Stimulated activated CD4-positive, alpha-beta T cell treated with anti-CD3 and anti-CD28 coated beads, Interleukin-15, amount 100 ng/mL, for 48 hours (primary cell): ENCODE data around the gene PRDX3.
"Not testable (repeated sequence)": the region's sequence is repeated elsewhere in the genome, so short reads cannot be mapped to it uniquely, and the experiment has no call there.

Experiments used
- DNase-seq, 2 donors: peaks; one replicate each; pipeline ENCODE4 v3.0.0-alpha.2; 2020; ENCODE audit warnings: low read depth in 2 of 2

Gene PRDX3

DNA sequence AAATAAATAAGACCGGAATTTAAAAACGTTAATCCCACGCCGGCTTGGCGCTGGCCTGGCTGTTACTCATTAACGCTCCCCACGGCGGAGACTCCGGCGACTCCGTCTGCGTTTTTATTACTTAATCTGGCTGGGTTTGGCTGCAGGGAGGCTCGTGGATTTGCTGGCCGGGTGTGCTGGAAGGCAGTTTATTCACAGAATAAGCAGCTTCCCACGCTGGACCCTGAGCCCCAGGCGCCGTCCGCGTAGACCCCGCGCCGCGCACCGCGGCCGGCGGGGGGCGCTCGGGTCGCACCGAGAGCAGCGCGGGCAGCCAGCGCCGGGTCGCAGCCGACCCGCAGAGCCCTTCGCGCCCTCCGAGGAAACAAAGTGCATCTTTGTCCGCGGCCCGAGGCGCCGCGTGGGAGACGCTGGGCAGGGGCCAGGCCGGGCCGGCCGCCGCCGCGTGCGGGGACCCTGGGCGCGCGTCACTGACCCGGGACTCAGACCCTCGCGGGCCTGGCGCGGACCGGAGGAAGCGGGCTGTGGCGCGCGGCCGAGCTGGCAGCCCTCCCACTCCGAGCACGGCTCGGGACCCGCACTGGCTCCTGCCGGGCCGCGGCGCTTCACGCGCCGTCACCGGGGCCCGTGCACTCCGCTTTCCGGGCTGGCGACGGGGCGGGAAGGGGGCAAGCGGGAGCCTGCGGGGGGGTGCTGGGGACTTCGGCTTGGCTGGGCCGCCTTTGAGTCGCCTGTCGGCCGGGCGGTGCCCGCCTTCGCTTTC, 28.2 kb upstream of the PRDX3 start:
- peak; percentile 37 to 57 for DNase-seq

DNA sequence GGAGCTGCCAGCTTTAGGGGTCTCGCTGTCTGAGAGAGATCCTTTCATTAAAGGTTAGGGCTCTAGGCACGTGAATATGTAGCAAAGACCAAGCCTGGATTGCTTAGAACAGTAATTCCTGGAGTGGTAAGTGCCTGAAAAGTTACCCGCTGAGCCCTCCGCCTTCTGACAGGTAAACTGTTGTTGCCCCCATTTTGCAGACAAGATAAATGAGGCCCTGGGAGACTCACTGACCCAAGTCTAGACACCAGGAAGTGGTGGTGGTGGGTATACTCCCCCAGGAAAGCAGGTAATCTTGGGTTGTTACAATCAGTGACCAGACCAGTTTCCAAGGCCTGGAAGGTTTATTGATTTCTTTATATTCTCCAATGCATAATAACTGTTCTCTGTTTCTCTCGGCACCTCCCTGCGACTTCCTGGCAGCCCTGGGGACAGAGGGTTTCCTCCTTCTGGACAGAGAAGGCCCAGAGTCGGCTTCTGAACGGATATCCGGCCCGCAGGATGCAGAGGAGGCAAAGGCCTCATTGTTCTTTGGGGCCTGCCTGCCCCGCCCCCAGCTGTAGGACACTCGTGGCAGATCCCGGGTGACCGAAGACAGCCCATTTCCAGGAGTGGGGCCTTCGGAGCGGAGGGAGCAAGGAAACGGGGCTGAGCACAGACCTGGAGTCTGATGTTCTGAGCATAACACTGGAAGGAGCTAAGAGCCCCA, 27.4 kb upstream of the PRDX3 start:
- DNase-seq, result peak in 1 of 2 donors; percentile 19

DNA sequence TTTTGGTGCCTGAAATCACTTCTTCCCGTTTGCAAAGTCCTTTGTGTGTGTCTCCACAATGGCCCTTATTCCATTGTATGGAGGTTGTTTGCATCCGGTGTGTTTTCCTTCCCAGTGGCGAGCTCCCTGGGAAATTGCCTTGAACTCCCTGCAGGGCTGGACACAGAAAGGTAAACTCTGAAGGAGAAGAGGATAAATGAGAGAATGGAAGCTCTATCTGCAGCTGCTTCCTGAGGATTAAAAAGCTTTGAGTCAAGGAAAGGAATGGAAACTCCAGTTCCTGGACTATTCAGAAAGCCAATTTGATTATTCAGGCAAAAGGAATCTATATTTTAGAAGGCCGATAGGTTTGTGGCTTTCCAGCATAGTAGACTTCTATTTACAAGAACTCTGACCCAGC, 24.4 kb upstream of the PRDX3 start:
- no peak for DNase-seq

DNA sequence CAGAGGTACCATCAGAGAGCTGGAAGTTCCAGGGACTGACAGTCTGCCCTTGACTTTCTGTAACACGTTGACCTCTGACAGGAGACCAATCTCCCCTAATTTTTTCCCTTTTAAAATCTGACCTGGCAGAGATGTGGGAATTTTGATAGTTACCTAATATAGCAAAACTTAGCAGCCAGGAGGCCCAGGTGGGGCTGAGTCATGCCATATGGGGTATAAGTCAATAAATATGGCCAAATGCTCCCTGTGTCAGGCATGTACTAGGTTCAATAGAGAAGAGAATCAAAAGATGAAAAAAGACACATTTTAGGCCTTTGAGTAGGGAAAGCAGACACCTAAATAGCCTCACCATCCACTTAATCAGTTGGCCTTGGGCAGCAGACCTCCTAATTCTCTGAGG, 22.6 kb upstream of the PRDX3 start:
- DNase-seq, result no peak

DNA sequence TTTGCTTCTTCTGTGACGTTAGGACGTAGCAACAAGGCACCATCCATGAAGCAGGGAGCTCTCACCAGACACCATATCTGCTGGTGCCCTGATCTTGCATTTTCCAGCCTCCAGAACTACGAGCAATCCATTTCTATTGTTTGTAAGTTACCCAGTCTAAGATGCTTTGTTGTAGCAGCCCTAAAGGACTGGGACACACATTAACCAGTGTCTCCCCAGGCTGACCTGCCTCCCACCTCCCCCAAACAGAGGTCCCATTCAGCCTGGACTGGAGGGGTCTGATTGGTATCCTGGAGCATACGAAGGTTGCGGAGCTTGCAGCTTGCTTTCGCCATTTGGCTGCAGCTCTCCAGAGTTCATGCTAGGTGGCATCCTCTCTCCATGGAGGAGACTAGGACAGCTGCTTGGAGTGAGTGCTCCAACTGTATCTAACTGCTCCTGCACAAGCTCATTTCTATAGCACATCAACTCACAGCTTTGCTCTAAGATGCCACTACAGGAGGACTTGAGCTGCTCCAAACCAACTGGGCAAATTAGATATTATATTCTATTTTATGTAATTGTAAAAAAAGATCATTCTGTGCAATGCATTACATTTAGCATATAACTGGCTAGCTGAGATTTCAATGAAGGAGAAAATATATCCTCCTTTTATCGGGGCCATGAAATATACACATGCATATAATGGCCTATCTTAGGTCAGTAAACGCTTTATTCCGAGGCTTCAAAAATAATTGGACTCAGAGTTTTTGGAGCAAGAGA, 20.8 kb upstream of the PRDX3 start:
- peak in 1 of 2 donors; percentile 21 for DNase-seq

DNA sequence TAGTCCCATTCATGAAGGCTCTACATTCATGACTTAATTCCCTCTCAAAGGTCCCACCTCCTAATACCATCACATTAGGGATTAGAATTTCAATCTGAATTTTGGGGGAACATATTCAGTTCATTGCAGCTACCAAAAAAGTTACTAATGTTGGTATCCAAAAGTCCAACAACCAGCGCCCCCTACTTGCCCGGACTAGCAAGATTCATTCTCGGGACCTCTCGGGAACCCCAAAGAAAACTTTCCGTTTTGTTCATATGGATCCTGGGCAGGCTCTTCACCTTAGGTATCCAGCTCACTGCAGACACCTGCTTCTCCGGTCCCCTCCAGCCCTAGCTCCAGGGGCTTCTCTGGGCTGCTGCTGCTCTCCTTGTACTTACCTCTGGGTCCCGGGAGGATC, 19.8 kb upstream of the PRDX3 start:
- peak in 1 of 2 donors; percentile 29 for DNase-seq

DNA sequence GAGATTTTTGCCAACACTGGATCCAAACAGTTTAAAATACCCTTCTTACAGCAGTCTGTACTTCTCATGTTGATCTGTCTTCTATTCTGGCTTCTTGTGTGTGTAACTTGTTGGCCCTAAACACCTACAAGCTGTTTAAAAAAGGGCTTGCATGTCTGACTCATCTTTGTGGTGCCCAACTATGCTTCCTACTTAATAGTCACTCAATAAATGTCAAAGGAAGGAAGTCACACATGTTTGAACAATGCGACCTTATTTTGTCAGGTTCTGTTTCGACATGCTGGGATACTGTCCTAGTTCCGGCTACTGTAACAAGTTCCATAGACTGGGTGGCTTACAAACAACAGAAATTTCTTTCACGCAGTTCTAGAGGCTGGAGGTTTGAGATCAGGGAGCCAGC, 19.3 kb upstream of the PRDX3 start:
- no peak for DNase-seq

DNA sequence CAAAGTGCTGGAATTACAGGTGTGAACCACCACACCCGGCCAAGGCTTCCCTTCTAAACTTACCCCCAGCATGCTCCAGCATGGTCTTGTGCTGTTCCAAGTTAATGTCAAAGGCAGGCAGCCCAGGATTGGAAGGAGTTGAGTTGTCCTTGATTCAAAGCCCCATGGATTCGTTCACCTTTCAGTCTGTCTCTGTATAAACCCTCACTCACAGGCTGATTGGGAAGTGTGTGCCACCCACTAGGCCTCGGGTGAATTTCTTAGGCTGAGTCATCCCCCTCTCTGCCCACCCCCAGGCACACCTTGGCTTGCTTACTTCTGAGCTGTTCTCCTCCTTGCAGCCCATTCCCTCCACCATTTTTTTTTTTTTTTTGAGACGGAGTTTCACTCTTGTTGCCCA, 13.3 kb upstream of the PRDX3 start:
- no peak for DNase-seq

DNA sequence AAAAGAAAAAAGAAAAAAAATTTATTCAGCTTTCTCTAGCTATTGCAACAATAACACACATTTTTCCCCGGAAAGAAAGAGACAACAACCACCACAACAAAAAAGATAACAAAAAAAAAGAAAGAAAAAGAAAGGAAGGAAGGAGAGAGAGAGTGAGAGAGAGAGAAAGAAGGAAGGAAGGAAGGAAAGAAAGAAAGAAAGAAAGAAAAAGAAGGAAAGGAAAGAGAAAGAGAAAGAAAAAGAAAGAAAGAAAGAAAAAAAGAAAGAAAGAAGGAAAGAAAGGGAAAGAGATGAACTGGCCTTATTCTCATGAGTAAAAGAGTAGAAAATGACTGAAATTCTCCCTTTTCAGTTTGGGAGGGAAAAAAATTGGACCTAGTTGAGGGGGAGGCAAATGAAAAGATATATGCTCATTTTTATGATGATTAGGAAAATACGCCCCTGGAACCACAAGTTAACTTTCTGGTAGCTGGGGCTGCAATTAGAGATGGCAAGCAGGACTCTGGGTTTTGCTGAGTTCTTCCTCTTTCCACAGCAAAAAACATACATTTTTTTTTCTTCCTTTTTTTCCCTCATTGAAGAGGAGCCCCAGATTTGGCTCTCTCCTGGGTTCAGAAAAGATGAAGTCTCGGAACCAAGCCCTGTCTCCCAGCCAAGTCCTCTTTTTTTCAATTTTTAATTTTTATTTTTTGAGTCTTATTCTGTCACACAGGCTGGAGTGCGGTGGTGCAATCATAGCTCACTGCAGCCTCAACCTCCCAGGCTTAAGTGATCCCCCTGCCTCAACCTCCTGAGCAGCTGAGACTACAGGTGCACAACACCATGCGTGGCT, 12.6 kb upstream of the PRDX3 start:
- DNase-seq, result no peak

DNA sequence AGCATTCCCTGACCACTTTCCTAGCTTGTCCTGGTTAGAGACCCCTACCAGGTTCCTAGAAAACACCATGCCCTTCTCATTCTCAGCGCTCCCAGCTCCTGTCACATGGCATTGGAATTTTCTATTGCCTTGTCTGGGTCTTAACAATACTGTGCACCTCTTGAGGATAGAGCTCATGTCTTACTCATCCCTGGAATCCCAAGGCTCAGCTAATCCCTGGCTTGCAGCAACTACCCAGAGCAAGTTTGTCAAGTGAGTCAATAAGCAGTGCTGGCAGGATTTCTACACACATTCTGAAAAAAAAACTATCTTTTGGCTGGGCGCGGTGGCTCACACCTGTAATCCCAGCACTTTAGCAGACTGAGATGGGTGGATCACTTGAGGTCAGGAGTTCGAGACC, 11.7 kb upstream of the PRDX3 start:
- DNase-seq, result no peak

DNA sequence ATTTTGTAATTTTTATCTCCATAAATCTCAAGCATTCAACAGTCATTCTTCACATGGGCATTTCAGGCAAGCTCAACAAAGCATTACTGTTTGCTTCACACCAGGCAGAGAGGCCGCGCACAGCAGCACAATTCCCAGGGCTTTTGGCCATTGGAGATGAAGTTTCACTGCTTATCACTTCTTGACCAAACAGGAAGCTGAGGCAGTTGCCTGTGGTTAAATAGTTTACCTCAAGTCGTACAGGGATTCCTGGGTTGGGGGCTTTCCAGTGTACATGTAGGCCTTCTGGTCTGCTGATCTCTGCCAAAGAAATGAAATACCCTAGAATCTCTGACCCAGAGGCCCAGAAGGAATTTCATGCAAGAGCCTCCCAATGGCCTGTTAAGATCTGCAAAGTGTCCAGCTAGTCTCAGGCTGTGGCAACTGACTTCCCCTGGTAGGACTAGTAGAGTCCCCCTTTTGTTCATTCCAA, 11.2 kb upstream of the PRDX3 start:
- no peak for DNase-seq

DNA sequence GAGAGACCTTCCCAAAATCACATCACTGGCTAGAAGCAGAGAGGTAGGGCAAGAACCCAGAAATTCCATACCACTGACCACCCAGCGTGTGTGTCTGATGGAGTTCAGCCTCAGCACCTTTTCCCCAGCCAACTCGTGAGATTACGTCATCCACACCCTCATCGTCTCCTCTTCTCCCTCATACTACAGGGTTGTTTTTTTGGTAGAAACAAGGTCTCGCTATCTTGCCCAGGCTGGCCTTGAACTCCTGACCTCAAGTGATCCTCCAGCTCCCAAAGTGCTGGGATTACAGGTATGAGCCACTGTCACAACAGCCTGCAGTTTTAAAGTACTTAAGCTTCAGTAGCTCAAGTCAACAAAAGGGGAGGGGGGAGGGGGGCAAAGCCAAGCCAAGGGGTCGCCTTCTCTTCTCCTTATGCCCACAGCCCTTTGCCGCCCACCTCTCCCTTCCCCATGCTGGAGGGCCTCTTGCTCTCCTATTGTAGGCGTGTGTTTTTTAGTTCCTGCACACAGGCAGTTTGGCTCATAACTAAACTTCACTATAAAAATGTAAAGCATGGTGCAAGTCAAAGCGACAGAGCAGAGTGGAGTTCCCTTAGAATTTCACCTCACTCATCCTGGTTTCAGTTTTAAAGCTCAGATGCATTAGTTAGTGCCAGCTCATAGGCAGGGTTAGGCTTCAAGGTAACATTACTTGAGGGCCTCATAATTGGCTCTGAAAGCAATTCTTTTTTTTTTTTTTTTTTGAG, 5.2 kb upstream of the PRDX3 start:
- no peak for DNase-seq

DNA sequence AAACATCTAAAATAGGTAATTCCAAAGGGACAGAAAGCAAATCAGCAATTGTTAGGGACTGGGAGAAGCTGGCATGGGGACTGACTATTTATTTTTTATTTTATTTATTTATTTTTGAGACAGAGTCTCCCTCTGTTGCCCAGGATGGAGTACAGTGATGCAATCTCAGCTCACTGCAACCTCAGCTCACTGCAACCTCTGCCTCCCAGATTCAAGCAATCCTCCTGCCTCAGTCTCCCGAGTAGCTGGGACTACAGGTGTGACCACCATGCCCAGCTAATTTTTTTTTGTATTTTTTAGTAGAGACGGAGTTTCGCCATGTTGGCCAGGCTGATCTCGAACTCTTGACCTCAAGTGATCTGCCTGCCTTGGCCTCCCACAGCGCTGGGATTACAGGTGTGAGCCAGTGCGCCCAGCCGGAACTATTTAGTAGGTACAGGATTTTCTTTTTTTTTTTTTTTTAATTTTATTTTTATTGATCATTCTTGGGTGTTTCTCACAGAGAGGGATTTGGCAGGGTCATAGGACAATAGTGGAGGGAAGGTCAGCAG, 2.3 kb upstream of the PRDX3 start:
- not testable (repeated sequence) for DNase-seq

DNA sequence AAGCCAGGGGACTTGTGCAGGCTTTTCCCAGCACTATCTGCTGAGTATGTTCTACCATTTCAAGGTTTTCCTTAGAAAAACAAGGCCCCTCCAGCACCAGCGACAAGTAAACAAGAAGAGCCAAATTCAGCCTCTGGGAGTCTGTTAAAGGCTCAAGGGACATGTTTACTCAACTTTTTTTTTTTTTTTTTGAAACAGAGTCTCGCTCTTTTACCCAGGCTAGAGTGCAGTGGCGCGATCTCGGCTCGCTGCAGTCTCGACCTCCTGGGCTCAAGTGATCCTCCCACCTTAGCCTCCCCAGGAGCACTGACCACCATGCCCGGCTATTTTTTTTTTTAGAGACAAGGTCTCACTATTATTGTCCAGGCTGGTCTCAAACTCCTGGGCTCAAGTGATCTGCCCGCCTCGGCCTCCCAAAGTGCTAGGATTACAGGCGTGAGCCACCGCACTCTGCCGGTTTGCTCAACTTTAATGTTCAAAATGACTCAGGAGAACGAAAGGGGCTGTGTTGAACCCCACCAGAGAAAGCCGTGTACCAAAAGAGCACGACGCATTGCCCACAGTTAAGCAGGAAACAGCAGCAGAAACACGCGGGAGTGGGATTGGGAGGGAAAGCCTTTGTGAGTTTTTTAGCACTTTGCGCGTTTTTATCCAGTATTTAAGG, 772 bp downstream of the PRDX3 start:
- DNase-seq, result peak in 1 of 2 donors; percentile 14

DNA sequence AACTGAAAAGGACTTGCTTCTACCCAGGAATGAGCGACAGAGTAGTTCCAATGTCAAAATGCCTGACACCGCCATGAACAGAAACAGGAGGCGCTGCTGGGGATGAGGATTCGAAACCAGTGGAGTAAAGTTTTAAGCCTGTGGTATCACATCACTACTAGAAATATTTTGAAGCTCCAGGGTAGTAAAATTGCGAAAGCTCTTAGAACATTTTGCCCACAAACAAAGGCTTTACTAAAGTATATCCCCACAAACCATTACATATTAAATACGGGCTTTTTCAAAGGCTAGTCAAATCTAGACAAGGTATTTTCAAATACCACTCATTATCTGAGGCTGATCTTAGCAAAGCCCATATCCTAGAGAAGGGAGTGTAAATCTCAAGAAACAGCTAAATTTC, 2.4 kb downstream of the PRDX3 start:
- DNase-seq, result no peak

DNA sequence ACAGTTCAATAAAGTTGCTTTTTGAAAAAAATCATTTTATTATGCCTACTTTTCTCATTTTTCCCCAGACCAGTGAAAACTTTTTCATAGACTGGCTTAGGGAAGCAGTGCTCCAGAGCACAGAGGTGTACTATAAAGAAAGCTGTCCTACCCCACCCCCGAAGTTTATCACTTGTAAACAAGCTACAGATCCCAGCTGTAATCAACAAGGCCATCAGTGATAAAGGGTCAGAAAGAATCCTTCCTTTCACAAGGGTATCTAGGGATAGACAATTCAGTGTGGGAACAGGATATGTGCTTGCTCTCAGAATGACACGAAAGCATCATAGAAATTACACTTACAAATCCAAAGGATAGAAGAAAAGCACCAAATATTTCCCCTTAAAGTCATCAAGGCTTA, 4.5 kb downstream of the PRDX3 start:
- DNase-seq, result no peak

DNA sequence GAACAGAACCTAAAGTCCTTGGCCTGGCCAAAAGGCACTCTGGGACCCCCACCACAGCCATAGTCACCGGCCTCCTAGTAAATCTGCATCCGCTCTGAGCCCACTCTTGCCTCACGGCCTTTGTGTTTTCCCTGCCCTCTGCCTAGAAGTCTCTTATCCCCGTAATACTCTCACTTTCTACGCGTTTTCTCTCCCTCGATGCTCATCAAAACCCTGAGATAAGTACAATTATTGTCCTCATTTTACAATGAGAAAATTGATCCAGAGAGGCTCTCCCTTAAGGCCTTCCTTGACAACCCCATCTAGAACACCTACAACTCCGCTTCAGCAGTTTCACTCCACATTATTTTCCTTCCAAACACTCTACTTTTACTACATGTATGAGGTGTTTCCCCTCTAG, 11.6 kb downstream of the PRDX3 start:
- no peak for DNase-seq

DNA sequence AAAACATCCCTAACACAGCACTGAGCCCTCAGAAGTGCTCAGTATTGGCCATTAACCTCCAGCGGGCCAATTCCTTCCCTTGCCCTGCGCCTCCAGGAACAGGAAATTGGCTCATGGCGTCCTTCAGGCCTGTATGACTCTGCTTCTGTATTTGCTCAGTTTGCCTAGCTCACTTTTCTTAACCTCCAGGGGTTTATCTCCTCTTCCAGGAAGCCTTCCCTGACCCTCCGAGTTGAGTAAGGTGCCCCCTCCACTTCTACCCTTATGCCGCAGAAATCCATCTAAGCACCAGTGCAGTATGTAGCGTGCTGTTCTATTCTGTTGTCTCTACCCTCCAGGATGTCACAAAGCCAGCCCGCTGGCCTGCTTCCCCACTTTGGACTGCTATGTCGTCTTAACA, 12.0 kb downstream of the PRDX3 start:
- no peak for DNase-seq

DNA sequence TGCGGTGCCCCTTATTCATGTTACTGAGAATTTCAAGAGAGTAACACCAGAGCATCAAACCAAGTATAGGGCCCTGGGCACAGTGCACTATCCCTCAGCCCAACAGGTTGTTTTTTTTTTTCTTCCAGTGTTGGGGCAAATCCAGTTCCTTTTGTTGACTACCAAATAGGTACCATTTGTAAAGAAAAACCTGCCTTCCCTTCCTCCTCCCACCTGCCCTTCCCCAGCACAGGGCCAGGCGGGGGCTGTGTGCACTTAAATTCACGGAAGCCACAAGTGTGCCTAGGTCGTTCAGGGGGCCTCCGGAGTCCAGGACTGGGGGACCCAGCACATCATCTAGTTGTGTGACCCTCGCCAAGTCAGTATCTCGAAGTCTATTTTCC, 12.5 kb downstream of the PRDX3 start:
- DNase-seq, result no peak
